ENCODE measurements around the gene PRDX3. TPM values are rescaled to one million over a fixed set of nuclear protein-coding genes. Genes with fewer than 3 reads are reported as not detected.

Gene PRDX3
- total RNA-seq, 6 experiments from 2014 or later, result 171 to 235 (median 194) TPM

GRCh38 chr10:119217991-119218490 is 39.4 kb upstream of the PRDX3 start:
- intact Hi-C loops (cut with DNase I), result no loop called here
- DNase-seq (no peak), ATAC-seq (peak in 3 of 4 donors; percentile 10 to 66 (median 26))
- H3K36me3 ChIP-seq, result no peaks in the 10 kb centered on the region
- peaks cover 0 to 16% (median 2%) of the 10 kb centered on the region in 4 donors for H3K4me1 ChIP-seq
- H3K9me3 ChIP-seq, result no peaks in the 10 kb centered on the region
- no peak overlapping the region for H3K27ac ChIP-seq
- H3K27me3 ChIP-seq, result no peaks in the 10 kb centered on the region
- H3K4me3 ChIP-seq, result no peak overlapping the region
- TF ChIP-seq POLR2A (IDR thresholded peaks at IDR 0.05), result no peak
- TF ChIP-seq, protein P1, sequence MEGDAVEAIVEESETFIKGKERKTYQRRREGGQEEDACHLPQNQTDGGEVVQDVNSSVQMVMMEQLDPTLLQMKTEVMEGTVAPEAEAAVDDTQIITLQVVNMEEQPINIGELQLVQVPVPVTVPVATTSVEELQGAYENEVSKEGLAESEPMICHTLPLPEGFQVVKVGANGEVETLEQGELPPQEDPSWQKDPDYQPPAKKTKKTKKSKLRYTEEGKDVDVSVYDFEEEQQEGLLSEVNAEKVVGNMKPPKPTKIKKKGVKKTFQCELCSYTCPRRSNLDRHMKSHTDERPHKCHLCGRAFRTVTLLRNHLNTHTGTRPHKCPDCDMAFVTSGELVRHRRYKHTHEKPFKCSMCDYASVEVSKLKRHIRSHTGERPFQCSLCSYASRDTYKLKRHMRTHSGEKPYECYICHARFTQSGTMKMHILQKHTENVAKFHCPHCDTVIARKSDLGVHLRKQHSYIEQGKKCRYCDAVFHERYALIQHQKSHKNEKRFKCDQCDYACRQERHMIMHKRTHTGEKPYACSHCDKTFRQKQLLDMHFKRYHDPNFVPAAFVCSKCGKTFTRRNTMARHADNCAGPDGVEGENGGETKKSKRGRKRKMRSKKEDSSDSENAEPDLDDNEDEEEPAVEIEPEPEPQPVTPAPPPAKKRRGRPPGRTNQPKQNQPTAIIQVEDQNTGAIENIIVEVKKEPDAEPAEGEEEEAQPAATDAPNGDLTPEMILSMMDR (IDR thresholded peaks at IDR 0.05), result no peak
- WGBS (ENCODE audit: insufficient coverage, low coverage, low lambda C conversion rate, missing lambda C conversion rate), result 62% methylated on average over 4 of the region's 4 CpGs

- H3K9me3 ChIP-seq, result no peaks in the 10 kb centered on the region
- H3K4me1 ChIP-seq, result peaks cover 0 to 9% (median 0%) of the 10 kb centered on the region in 4 donors
- DNase-seq, result no peak
- TF ChIP-seq, protein P1 (IDR thresholded peaks at IDR 0.05), result no peak
- TF ChIP-seq POLR2A (IDR thresholded peaks at IDR 0.05), result no peak
- H3K27me3 ChIP-seq, result no peaks in the 10 kb centered on the region
- H3K27ac ChIP-seq, result no peak overlapping the region
- intact Hi-C loops (cut with DNase I), result no loop called here
- no CpG with 5 or more reads among the region's 9 CpGs for WGBS (ENCODE audit: insufficient coverage, low coverage, low lambda C conversion rate, missing lambda C conversion rate)
- H3K36me3 ChIP-seq, result no peaks in the 10 kb centered on the region
- ATAC-seq, result no peak
- no peak overlapping the region for H3K4me3 ChIP-seq
Measured at GRCh38 chr10:119217401-119217800, 38.8 kb upstream of the PRDX3 start.

DNA sequence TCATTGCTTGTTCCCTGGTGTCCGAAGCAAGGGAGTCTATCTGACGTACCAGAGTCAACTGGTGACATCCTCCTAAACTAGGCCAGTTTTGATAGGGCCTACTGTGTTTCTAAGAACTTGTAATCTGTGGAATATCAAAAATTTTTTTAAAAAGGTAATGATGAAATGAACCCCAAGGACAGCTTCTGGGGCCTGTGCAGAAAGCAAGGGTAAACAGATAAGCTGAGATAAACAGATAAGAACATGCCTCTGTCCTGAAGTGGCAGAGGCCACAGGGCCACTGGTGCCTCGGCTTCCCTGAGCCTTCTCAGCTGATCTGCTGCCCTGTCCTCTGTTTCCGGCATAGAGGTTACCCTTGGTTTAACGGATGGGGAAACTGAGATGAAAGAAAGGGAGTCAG is 37.5 kb upstream of the PRDX3 start:
- 80% methylated on average over 5 of the region's 5 CpGs for WGBS (ENCODE audit: insufficient coverage, low coverage, low lambda C conversion rate, missing lambda C conversion rate)
- H3K36me3 ChIP-seq, result no peaks in the 10 kb centered on the region
- no peak overlapping the region for H3K4me3 ChIP-seq
- H3K27ac ChIP-seq, result no peak overlapping the region
- no peaks in the 10 kb centered on the region for H3K27me3 ChIP-seq
- TF ChIP-seq POLR2A (IDR thresholded peaks at IDR 0.05), result no peak
- TF ChIP-seq, protein P1 (IDR thresholded peaks at IDR 0.05), result no peak
- DNase-seq (no peak), ATAC-seq (no peak)
- intact Hi-C loops (cut with DNase I), result no loop called here
- H3K4me1 ChIP-seq, result peaks cover 0 to 5% (median 0%) of the 10 kb centered on the region in 4 donors
- H3K9me3 ChIP-seq, result no peaks in the 10 kb centered on the region

DNA sequence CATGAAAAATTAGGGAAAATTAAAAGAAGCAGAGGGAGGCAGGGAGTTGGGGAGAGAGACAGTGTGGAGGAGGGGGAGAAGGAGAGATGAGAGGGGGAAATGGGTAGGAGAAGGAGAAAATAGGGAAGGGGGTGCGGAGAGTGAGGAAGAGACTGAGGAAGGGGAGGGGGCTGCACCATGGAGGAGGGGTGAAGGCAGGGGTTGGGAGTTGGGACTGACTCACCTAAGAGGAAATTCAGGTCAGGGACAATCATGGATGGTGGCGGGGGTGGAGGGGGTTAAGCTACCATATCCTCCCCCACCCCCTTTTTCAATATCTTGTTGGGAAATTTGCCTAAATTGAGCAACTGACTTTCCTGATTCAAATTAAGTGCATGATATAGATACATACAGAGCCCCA is 36.8 kb upstream of the PRDX3 start:
- no peak for TF ChIP-seq POLR2A (IDR thresholded peaks at IDR 0.05)
- TF ChIP-seq, protein P1 (IDR thresholded peaks at IDR 0.05), result no peak
- Histone ChIP-seq H3K4me1 (peaks cover 0 to 5% (median 0%) of the 10 kb centered on the region in 4 donors), H3K4me3 (no peak overlapping the region), H3K9me3 (no peaks in the 10 kb centered on the region), H3K27me3 (no peaks in the 10 kb centered on the region), H3K27ac (no peak overlapping the region), H3K36me3 (no peaks in the 10 kb centered on the region)
- DNase-seq, result no peak
- intact Hi-C loops (cut with DNase I), result no loop called here
- WGBS (ENCODE audit: insufficient coverage, low coverage, low lambda C conversion rate, missing lambda C conversion rate), result 93% methylated on average over 2 of the region's 2 CpGs
- ATAC-seq, result no peak

Measured in right lobe of liver (tissue), 6 donors.